Small intestine (tissue), 7 donors: Measurements from ENCODE around the gene SLC45A2. TPM values are rescaled to one million over a fixed set of nuclear protein-coding genes. Genes with fewer than 3 reads are reported as not detected.
"Not testable (repeated sequence)": the region's sequence is repeated elsewhere in the genome, so short reads cannot be mapped to it uniquely, and the experiment has no call there.

Source experiments
- DNase-seq, 2 donors: peaks; one replicate each; pipeline versions ENCODE4 v3.0.0 to v3.0.0-alpha.2; 2013
- FAIRE-seq: peaks from 2 replicates; lab custom pipeline; 2012; peaks lifted over from hg19 to GRCh38; lab: Jason Lieb, UNC
- H3K27ac ChIP-seq, 3 donors: one replicate each; pipeline ENCODE4 v1.5.1; 2013; ENCODE audit warnings: low read length in 2 of 3, mild to moderate bottlenecking in 2 of 3, control low read depth in 1 of 3, inconsistent platforms in 1 of 3, low read depth in 1 of 3, moderate library complexity in 1 of 3
- H3K27me3 ChIP-seq, 3 donors: one replicate each; pipeline ENCODE4 v1.6.1; 2013; ENCODE audit warnings: low read length in 3 of 3, inconsistent platforms in 1 of 3; ENCODE audit not compliant: control insufficient read depth in 3 of 3, insufficient read depth in 3 of 3
- H3K36me3 ChIP-seq, 3 donors: one replicate each; pipeline ENCODE4 v1.6.1; 2013; ENCODE audit warnings: low read length in 3 of 3, inconsistent platforms in 1 of 3, low read depth in 1 of 3, mild to moderate bottlenecking in 1 of 3, moderate library complexity in 1 of 3; ENCODE audit not compliant: control insufficient read depth in 3 of 3, insufficient read depth in 2 of 3
- H3K4me1 ChIP-seq, 3 donors: one replicate each; pipeline ENCODE4 v1.6.1; 2013; ENCODE audit warnings: low read length in 2 of 3, inconsistent platforms in 1 of 3, low read depth in 1 of 3, mild to moderate bottlenecking in 1 of 3, moderate library complexity in 1 of 3; ENCODE audit not compliant: control insufficient read depth in 3 of 3, insufficient read depth in 2 of 3
- H3K4me3 ChIP-seq, 3 donors: one replicate each; pipeline ENCODE4 v1.5.1; 2013; ENCODE audit warnings: low read length in 3 of 3, control low read depth in 1 of 3, inconsistent platforms in 1 of 3, low read depth in 1 of 3, mild to moderate bottlenecking in 1 of 3, moderate library complexity in 1 of 3
- H3K9me3 ChIP-seq, 2 donors: one replicate each; pipeline ENCODE4 v1.6.1; 2013; ENCODE audit warnings: low read depth in 1 of 2, low read length in 1 of 2; ENCODE audit not compliant: control insufficient read depth in 2 of 2, insufficient read depth in 1 of 2
- WGBS, 3 donors: extraction: QIAGEN DNeasy Blood & Tissue Kit; methylation state at CpG; one replicate each; pipeline ENCODE4 v1.1.7; 2013; 5-methylcytosine and 5-hydroxymethylcytosine counted together
- polyA plus RNA-seq, 4 donors: library from polyadenylated mRNA; stranded (reverse) in 3 of 4; unstranded in 1 of 4; fragments of 200-250 nt in 3 of 4; fragments of 120-200 nt in 1 of 4; gene quantifications; one replicate each; pipeline versions ENCODE4 v1.2.1 to v1.2.3, GENCODE V29; 2013
- donor health status: healthy with polysubstance abuse.
- donor health status: control.
- donor health status: control.
- donor health status: Bipolar disorder and iron deficiency.
- donor health status: healthy.

Gene SLC45A2
- polyA plus RNA-seq, 4 donors: 0.27 TPM; not detected in 3

DNA sequence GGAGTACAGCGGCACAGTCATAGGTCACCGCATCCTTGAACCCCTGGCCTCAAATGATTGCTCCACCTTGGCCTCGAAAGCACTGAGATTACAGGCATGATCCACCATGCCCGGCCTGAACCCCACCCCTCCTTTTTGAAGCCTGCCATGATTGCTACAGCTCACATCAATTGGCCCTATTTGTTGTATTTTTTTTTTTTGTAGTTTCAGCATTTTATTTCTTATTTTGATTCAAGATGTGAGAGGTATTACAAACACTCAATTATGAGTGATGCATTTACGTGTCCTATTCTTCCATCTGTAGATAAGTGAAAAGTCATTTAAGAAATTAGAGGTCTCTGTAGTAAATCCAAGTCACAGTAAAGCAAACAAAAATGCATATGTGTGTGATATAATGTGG lies 32.3 kb downstream of the SLC45A2 start:
- DNase-seq, H3K4me3 ChIP-seq, H3K9me3 ChIP-seq, H3K36me3 ChIP-seq, H3K4me1 ChIP-seq, FAIRE-seq, H3K27me3 ChIP-seq, H3K27ac ChIP-seq: not testable (repeated sequence)
- WGBS, 3 donors: 76 to 96% (median 94%) methylated on average over 4 to 5 of the region's 5 CpGs

DNA sequence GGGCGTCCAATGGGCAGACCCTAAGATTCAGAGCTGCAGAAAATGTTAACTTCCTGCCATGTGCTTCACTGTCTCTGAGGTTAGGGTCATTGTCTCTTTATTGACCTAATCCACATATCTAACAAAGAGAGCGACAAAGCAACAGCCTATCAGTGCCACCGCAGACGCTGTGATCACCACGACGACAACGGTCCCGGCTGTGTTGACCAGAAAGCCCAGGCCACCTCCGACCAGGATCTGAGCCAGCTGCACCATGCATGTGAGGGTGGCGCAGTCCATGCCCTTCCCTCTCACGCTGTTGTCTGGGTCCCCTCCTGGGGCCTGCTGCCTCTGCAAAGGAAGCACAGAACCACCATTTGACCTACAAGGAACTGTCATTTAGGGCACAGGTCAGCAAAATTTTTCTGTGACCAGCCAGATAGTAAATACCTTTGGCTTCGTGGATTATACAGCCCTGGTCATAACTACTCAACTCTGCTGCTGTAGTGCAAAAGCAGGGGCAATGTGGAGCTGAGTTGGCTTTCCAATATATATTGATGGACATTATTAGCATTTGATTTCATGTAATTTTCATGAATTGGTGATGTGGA lies 39.9 kb downstream of the SLC45A2 start:
- Histone ChIP-seq H3K4me1 (no peaks in the 10 kb centered on the region), H3K27me3 (peaks cover 0 to 40% (median 18%) of the 10 kb centered on the region in 3 donors), H3K27ac (no peak overlapping the region), H3K4me3 (no peak overlapping the region), H3K36me3 (no peaks in the 10 kb centered on the region), H3K9me3 (no peaks in the 10 kb centered on the region)
- no peak for FAIRE-seq
- WGBS, 3 donors: 59 to 72% (median 68%) methylated on average over 12 of the region's 12 CpGs
- DNase-seq: no peak

DNA sequence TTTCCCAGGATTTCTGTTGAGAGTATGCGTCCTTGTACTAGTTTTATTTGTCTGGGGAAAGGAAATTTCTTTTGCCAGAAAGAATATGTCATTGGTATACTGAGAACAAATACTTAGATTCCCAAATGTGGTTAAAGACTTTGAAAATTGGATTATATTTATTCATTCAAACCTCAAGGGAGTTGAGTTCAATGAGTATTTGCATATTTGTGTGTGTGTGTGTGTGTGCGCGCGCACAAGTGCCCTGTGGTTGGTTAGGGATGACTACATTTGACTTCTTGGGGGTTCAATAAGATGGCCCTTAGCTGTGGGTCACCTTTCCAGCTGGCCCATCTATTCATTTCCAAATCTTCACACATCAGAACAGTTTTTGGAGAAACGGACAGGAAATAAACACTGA lies 43.4 kb downstream of the SLC45A2 start:
- FAIRE-seq (no peak), DNase-seq (no peak)
- Histone ChIP-seq H3K36me3 (no peaks in the 10 kb centered on the region), H3K27me3 (peaks cover 0 to 70% (median 41%) of the 10 kb centered on the region in 3 donors), H3K4me1 (peaks cover 0 to 3% (median 0%) of the 10 kb centered on the region in 3 donors), H3K27ac (no peak overlapping the region), H3K4me3 (no peak overlapping the region), H3K9me3 (no peaks in the 10 kb centered on the region)
- 76 to 88% (median 88%) methylated on average over 5 of the region's 5 CpGs for WGBS, 3 donors

DNA sequence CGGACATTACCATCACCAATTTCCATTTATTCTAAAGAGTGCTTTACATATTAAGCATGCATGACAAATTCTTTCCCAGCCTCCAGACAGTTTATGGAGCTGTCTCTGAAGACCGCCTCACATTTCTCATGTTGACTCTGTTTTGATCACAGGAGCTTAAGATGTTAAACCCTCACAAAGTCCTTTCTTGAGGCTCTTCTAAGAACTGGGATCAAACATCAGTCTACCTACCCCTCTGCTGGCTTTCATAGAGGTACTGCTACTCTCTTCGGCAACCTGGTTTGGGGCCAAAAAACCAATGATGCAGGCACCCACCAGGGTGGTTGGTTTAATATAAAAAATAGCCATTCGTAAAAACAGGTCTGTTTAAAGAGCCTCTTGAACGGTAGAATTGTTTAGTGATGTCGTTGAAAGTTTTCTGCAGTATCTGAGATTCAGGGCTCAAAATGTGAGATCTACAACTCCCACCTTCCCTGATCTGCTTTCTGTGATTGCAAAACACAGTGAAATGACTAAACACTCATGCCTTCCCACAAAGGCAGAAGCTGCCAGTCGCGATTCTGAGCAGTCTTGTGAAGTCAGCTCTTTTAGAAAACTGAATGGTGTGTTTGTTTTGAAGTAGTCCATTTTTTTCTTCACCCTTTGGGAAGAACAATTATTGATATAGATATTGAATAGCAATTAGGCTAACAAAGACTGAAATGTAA lies 44.8 kb downstream of the SLC45A2 start:
- WGBS, 3 donors: 77 to 81% (median 77%) methylated on average over 8 of the region's 8 CpGs
- no peaks in the 10 kb centered on the region for H3K36me3 ChIP-seq
- H3K27me3 ChIP-seq: peaks cover 0 to 75% (median 41%) of the 10 kb centered on the region in 3 donors
- FAIRE-seq: no peak
- no peak overlapping the region for H3K4me3 ChIP-seq
- no peak for DNase-seq
- H3K4me1 ChIP-seq: peaks cover 0 to 3% (median 0%) of the 10 kb centered on the region in 3 donors
- no peak overlapping the region for H3K27ac ChIP-seq
- no peaks in the 10 kb centered on the region for H3K9me3 ChIP-seq

DNA sequence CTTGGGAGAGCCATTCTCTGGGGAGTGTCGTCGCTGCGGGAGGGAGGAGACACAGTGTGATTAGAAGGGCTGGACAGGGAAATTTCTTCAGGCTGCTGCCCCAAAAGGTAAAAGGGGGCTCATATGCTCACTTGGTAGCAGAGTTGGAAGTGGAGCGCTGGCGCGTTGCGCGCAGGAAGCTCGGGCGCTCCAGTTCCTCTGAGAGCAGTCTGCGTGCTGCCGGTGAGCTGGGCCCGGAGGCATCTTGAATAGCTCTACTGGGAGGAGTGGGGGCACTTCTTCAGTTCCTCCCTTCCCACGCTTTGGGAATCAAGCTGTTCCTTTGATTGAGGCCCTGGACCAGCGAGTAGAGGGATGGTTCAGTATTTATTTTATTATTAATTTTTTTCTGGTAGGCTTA lies 45.6 kb downstream of the SLC45A2 start:
- DNase-seq (no peak), FAIRE-seq (no peak)
- Histone ChIP-seq H3K4me3 (no peak overlapping the region), H3K9me3 (no peaks in the 10 kb centered on the region), H3K27me3 (peaks cover 0 to 73% (median 37%) of the 10 kb centered on the region in 3 donors), H3K4me1 (peaks cover 0 to 3% (median 0%) of the 10 kb centered on the region in 3 donors), H3K36me3 (no peaks in the 10 kb centered on the region), H3K27ac (no peak overlapping the region)
- WGBS, 3 donors: 14 to 61% (median 36%) methylated on average over 15 of the region's 15 CpGs

DNA sequence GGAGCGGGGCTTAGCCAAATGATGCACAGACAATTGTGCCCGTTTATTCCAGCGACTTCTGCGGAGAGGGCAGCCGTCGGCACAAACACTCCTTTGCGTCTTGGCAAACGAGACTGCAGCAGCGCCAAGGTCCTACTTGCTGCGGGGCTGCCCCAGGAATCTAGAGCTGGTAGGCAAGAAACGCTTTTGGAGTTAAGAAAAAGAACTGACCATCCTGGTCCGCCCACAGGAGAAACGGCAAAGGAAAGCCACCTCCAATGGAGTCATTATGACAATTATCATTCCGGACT lies 46.0 kb downstream of the SLC45A2 start:
- Histone ChIP-seq H3K4me1 (peaks cover 0 to 3% (median 0%) of the 10 kb centered on the region in 3 donors), H3K27me3 (peaks cover 0 to 73% (median 37%) of the 10 kb centered on the region in 3 donors), H3K27ac (no peak overlapping the region), H3K9me3 (no peaks in the 10 kb centered on the region), H3K36me3 (no peaks in the 10 kb centered on the region), H3K4me3 (no peak overlapping the region)
- DNase-seq (no peak), FAIRE-seq (no peak)
- WGBS, 3 donors: 25 to 47% (median 38%) methylated on average over 14 of the region's 14 CpGs

DNA sequence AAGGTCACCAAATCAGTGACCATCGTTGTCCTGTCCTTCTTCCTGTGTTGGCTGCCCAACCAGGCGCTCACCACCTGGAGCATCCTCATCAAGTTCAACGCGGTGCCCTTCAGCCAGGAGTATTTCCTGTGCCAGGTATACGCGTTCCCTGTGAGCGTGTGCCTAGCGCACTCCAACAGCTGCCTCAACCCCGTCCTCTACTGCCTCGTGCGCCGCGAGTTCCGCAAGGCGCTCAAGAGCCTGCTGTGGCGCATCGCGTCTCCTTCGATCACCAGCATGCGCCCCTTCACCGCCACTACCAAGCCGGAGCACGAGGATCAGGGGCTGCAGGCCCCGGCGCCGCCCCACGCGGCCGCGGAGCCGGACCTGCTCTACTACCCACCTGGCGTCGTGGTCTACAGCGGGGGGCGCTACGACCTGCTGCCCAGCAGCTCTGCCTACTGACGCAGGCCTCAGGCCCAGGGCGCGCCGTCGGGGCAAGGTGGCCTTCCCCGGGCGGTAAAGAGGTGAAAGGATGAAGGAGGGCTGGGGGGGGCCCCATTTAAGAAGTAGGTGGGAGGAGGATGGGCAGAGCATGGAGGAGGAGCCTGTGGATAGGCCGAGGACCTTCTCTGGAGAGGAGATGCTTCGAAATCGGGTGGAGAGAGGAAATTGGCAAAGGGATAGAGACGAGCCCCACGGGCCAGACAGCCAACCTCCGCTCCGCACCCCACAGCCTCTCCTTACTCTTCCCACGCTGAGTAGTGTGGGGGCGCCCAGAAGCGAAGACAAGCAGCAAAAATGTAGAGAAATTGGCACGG lies 46.6 kb downstream of the SLC45A2 start:
- WGBS, 3 donors: 23 to 53% (median 50%) methylated on average over 51 to 54 of the region's 54 CpGs

DNA sequence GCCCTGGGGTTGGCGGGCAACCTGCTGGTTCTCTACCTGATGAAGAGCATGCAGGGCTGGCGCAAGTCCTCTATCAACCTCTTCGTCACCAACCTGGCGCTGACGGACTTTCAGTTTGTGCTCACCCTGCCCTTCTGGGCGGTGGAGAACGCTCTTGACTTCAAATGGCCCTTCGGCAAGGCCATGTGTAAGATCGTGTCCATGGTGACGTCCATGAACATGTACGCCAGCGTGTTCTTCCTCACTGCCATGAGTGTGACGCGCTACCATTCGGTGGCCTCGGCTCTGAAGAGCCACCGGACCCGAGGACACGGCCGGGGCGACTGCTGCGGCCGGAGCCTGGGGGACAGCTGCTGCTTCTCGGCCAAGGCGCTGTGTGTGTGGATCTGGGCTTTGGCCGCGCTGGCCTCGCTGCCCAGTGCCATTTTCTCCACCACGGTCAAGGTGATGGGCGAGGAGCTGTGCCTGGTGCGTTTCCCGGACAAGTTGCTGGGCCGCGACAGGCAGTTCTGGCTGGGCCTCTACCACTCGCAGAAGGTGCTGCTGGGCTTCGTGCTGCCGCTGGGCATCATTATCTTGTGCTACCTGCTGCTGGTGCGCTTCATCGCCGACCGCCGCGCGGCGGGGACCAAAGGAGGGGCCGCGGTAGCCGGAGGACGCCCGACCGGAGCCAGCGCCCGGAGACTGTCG lies 47.3 kb downstream of the SLC45A2 start:
- FAIRE-seq (no peak), DNase-seq (no peak)
- H3K4me3 ChIP-seq: no peak overlapping the region
- peaks cover 0 to 3% (median 0%) of the 10 kb centered on the region in 3 donors for H3K4me1 ChIP-seq
- no peak overlapping the region for H3K27ac ChIP-seq
- no peaks in the 10 kb centered on the region for H3K36me3 ChIP-seq
- no peaks in the 10 kb centered on the region for H3K9me3 ChIP-seq
- 34 to 62% (median 59%) methylated on average over 52 to 54 of the region's 54 CpGs for WGBS, 3 donors
- H3K27me3 ChIP-seq: peaks cover 0 to 68% (median 35%) of the 10 kb centered on the region in 3 donors

More for the DNA sequence above, 46.6 kb downstream of the SLC45A2 start:
- Histone ChIP-seq H3K9me3 (no peaks in the 10 kb centered on the region), H3K4me1 (peaks cover 0 to 3% (median 0%) of the 10 kb centered on the region in 3 donors), H3K27me3 (peaks cover 0 to 73% (median 37%) of the 10 kb centered on the region in 3 donors), H3K4me3 (no peak overlapping the region), H3K27ac (no peak overlapping the region), H3K36me3 (no peaks in the 10 kb centered on the region)
- DNase-seq (no peak), FAIRE-seq (no peak)
